Jurkat, Clone E6-1 (cell line): ENCODE results near the gene DHRS11.

Experiments used
- DNase-seq: peaks from one replicate; pipeline ENCODE4 v3.0.0-alpha.2; 2011; ENCODE audit warnings: low read depth, low spot score
- H3K4me3 ChIP-seq: 2 replicates; pipeline ENCODE4 v1.5.1; 2011; ENCODE audit warnings: mild to moderate bottlenecking, low read length, control low read depth, moderate library complexity

Gene DHRS11

DNA sequence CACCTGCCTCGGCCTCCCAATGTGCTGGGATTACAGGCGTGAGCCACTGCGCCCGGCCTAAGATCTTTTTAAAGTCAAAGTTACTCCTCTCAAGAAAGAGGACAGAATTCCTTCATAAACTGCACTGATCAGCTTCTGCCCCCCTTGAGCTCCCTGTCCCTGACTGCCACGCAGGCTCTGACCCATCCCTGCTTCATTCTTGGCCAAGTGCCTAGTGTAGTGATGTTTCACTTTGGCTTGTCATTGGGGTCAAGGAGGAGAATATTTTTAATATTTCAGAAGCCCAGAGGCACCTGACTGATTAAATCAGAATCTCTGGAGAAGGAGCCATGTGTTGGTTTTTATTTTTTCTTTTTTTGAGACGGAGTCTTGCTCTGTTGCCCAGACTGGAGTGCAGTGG lies 18.8 kb downstream of the DHRS11 start:
- H3K4me3 ChIP-seq: no peak overlapping the region
- no peak for DNase-seq

DNA sequence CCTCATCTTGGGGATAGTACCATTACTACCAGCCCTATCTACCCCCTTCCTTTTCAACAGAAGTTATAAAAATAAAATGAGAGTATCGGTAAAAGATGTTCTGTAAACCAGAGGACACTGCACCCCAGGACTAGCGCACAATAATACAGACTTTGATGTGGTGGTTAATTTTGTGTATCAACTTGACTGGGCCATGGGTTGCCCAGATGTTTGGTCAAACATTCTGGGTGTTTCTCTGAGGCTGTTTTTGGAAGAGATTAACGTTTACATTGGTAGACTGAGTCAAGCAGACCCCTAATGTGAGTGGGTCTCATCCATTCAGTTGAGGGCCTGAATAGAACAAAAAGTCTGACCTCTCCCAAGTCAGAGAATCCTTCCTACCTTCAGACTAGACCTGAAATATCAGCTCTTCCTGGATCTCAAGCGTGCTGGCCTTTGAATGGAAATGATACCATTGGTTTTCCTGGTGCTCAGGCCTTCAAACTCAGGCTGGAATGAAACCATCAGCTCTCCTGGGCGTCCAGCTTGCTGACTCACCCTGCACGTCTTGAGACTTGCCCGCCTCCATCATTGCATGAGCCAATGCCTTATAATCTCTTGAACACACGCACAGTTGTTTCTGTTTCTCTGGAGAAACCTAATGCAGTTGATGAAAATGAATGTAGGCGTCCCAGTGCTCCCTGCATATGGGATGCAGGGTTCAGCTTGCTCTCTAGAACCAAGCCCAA lies 19.8 kb downstream of the DHRS11 start:
- no peak overlapping the region for H3K4me3 ChIP-seq
- DNase-seq: no peak

DNA sequence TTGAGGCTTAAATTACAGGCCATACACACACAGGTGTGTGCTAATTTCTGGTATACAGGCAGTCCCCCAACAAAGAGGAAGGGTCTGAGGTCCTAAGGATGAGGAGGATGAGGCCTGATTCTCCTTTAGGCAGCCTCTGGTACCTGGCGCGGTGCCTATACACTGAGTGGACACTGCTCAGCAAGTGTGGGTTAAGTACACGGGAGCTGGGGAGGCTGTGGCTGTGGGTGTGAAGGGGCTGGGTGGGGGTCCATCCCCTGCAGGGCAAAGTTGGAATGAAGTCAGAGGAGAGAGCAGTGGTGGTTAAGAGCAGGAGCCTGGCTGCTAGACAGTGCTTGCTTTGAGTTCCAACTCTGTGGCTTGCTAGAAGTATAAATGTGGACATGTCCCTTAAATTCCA lies 20.6 kb downstream of the DHRS11 start:
- H3K4me3 ChIP-seq: no peak overlapping the region
- no peak for DNase-seq

DNA sequence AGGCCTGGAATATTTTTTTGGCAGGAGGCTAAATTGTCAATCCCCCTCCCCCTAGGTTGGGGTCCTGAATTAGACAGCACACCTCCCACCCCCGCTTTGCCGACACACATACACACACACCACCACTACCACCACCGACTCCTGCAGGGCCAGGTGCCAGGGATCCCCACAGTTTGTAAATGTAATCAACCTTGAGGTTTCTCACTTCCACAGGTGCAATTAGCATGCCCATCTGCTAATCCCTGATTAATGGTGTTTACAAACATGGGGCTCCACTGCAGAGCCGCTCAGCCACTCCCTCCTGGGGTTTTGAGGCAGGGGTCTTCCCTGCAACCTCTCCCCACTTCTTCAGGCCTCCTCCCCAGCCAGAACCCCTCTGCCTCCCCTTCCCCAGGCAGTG lies 21.5 kb downstream of the DHRS11 start:
- no peak overlapping the region for H3K4me3 ChIP-seq
- no peak for DNase-seq

DNA sequence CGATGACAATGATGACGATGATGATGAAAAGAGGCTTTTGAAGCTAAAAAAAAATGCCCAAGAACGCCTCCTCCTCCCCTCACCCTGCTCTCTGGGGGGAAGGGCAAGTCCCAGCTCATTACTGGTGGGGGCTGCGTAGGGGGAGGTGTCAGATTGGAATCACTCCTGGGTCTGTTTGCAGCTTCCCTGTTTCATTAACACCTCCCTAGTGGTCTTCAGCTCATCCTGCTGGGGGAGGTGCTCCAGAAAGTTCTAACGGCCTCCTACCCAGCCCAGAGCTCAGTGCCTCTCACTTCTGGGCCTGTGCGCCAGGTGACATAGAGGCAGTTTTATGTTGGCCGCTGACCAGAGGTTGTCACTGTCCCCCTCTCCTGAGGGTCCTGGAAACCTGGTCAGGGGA lies 22.4 kb downstream of the DHRS11 start:
- no peak for DNase-seq

DNA sequence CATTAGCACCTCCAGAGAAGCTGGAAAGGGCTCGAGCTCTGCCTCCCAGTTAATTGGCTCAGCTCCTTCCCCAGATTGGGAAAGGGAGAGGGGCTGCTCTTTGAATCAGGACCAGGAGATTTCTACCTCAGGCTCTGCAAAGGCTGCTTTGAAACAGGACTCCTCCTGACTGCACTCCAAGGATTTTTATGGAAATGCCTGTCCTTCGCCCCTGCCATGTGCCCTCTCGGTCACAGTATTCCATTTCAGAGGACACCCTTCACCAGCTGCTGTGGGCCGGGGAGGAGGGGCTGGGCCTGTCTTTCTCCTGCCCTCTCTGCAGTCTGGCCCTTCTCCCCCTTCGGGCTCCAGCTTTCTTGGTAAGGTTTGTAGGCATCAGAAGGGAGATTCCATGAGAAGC lies 23.3 kb downstream of the DHRS11 start:
- DNase-seq: no peak
- no peak overlapping the region for H3K4me3 ChIP-seq

More for the DNA sequence above, 22.4 kb downstream of the DHRS11 start:
- H3K4me3 ChIP-seq: no peak overlapping the region

DNA sequence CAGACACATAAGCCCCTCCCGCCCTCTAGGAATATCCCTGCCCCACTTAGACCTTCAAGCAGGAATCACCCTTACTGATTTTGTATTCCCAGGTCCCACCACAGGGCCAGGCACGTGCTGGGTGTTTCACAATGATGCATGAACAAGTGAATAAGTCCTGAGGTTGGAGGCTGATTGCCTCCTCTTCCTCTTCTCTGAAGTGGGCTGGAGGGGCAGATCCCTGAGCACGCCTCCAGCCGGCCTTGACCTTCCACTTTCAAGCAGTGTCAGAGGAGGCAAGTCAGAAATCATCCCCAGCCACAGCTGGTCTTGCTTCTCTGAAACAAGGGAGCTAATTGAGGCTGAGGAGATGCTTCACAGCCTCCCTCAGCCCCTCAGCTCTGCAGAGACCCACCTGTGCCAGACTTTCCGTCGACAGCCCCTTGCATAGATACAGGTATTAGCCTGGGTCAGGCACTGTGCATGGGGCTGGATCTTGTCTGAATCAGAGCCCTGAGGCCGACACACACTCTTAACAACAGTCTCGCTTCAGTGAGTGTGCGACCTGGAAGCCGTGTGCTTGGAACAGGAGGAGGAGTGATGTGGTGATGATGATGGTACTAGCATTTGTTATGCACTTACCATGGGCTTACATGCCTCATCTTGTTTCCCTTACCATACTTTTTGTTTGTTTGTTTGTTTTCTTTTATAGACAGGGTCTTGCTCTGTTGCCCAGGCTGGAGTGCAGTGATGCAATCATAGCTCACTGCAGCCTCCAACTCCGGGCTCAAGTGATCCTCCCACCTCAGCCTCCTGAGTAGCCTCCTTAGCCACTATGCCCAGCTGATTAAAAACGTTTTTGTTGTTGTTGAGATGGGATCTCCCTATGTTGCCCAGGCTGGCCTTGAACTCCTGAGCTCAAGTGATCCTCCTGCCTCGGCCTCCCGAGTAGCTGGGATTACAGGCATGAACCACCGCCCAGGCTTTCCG lies 24.7 kb downstream of the DHRS11 start:
- no peak for DNase-seq
- no peak overlapping the region for H3K4me3 ChIP-seq

DNA sequence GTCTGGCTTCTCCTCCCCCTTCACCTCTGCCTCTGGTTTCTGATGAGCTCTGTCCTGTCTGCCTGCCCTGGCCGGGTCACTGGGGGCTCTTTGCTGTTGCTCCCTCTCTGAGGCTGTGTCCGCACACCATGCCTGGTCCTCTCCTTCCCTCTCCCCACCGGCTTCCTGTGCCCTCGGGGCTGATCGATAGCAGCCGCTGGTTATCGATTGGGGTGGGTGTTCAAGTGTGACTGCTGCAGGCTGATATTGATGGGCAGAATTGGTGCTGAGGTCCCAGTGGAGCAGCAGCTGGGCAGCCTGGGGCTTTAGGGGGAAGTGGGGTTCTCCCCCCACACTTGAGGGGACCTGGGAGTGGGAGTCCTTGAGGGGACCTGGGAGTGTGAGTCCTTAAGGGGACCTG lies 26.1 kb downstream of the DHRS11 start:
- DNase-seq: no peak
- no peak overlapping the region for H3K4me3 ChIP-seq

DNA sequence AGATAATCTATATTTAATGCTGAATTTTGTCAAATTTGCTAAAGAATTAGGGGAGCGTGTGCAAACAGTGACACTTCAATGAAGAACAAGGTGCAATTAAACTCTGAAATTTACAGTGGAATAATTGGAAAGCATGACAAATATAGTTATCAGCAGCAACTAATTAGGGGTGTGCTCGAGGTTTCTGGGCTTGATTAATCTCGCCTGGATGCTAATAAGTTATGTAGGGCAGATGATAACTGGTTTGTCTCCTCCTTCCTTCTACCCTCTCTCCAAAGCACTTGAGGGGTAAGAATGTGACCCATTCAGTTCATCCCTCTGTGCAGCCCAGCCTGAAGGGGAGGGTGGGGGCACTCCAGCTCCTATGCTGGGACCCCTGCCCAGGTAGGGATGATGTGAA lies 31.6 kb downstream of the DHRS11 start:
- DNase-seq: no peak
- H3K4me3 ChIP-seq: no peak overlapping the region

DNA sequence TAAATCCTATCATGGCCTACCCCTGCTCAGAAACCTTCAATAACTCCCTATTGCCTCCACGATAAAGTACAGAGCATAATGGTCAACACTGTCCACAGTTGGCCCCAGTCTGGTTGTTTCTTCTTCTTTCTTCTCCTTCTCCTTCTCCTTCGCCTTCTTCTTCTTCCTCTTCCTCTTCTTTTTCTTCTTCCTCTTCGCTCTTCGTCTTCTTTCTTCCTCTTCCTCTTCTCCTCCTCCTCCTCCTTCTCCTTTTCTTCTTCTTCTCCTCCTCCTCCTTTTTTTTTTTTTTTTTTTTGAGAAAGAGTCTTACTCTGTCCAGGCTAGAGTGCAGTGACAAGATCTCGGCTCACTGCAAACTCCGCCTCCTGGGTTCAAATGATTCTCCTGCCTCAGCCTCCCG lies 33.5 kb downstream of the DHRS11 start:
- no peak overlapping the region for H3K4me3 ChIP-seq
- DNase-seq: no peak

DNA sequence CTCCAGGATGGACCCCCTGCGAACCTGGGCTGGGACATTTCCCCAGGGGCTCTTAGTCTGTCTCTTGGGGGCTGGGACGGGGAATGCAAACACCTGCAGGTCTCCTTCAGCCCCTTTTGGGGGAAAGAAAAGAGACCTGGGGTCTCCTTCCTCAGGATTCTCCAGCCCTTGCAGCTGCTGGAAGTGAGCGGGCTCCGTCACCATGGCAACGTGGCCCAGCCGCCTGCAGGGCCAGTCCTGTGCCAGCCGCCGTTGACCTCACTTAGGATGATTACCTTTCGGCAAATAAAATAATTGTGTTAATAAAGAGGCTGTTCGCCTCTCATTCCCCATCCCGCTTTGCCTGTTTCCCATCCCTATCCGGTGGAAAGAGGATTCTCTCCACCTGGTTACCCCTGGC lies 35.4 kb downstream of the DHRS11 start:
- DNase-seq: no peak

DNA sequence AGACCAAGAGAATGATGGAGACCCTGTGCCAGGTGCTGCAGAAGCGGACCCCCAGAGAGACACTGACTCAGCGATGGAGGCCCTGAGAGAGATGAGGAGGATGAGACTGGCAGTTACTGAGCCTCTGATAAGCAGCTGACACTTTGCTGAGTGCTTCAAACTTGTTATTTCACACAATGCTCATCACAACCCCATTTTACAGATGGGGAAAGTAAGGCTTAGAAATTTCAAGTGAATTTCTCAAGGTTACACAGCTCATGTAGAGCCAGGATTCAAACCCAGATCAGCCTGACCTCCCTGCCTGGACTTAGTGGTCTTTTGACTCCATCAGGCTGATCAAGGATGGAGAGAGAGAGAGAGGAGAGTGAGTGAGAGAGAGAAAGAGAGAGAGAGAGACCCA lies 36.9 kb downstream of the DHRS11 start:
- H3K4me3 ChIP-seq: no peak overlapping the region
- no peak for DNase-seq

More for the DNA sequence above, 35.4 kb downstream of the DHRS11 start:
- no peak overlapping the region for H3K4me3 ChIP-seq

DNA sequence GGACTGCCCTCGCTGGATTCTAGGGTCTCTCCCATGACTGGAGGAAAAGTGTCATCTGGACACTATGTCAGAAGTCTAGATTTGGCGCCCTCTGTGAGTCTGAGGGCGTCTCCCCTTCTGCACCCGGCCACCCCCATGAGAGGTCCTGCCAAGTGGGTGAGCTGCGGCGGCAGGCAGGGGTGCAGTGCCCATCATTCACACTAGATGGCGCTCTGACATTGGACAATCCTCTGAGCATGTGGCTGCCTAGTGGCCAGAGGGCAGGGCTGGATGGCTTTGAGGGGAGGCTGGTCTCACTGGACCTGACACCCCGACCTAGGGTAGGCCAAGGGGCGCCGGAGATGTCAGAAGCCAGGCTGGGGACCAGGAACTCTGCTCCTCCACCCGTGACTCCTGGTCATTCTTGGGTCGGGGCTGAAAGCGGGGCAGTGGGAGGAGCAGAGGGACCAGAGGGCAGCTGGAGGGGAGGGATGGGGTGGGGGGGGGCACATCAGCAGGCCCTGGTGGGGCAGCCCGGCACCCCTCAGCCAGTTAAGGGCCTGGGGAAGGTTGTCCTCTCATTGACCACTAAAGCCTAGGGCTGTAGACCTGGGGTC lies 37.7 kb downstream of the DHRS11 start:
- H3K4me3 ChIP-seq: no peak overlapping the region
- DNase-seq: peak; percentile 45

DNA sequence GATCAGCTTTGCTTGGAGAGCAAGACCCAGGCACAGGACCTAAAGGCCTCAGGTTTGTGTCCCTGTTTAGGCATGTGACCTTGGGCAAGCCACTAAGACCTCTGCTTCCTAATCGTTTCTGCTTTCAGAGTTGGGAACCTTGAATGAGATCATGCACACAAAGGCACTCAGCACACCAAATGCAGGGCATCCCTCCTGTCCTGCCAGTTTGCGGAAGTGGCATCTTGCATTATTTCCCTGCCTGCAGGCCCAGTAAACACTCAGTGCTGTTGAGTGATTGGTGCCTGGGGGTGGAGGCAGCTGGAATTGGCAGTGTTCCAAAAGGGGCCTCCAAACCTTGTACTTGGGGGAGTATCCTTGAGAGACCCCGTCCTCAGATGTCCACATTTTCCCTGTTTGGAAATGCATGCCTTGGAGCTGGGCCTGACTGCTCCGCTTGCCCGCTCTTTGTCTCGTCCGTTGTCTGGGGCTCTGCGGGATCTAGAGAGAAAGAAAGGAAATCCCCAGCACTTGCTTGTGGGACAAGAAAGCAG lies 38.4 kb downstream of the DHRS11 start:
- DNase-seq: no peak
- H3K4me3 ChIP-seq: no peak overlapping the region

DNA sequence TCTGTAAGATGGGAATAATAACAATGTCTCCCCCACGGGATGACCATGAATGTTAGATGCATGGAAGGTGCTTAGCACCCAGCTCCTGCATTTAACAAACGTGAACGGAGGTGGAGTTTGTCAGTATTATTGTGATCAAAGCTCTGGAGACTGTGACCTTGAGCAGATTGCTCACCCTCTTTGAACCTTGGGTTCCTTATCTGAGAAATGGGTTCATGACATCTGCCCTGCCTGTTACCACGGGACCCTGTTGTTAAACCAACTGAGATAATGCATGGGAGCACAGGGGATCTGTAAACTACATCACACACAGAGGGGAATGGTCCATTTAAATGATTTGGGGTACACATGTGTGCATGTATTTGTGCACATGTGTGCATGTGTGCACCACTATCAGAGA lies 39.3 kb downstream of the DHRS11 start:
- H3K4me3 ChIP-seq: no peak overlapping the region
- DNase-seq: no peak

DNA sequence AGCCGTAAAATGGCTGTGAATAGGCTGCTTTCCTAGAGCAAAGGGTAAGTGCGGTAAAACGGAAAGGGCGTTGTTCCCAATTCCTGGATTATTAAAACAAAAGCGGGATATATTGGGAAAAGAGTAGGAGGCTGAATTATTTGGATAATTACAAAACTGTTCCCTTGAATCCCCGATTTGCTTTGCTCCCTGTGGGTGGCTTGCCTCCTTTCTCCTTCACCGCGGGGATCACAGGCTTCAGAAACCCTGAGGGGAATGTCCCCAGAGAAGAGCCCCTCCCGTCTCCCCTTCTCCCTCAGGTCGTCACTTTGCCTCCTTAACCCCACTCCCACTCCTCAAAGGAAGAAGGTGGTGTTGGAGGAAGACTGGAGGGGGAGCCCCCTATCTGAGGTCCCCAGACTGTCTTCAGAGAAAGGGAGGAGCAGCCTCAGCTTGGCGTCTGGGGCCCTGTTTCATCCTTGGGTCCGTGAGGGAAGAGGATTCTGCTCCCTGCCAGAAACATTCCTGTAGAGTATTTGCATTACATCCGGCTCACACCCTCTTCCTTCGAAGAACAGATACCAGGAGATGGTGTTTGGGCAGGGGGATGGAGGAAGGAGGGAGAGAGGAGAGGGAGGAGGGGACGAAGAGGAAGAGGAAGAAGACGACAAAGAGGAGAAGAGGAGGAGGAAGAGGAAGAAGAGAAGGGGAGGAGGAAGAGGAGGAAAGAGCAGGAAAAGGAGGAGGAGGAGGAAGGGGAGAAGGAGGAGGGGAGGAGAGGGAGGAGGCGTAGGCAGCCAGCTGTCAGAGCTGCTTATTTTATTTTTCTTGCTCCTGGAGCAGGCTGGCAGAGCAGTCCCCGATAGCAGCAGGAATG lies 41.5 kb downstream of the DHRS11 start:
- no peak for DNase-seq
- H3K4me3 ChIP-seq: no peak overlapping the region

DNA sequence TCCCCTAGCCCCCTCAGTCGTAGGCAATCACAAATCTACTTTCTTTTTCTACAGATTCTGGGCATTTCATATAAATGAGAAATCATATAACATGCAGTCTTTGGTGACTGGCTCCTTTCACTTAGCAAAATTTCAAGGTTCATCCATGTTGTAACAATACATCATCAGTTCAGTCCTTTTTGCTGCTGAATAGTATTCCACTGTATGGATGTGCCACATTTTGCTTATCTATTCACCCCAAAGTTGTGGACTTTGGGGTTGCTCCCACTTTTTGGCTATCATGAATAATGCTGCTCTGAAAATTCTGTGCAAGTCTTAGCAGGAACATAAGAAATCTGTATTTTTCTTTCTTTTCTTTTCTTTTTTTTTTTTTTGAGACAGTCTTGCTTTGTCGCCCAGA lies 48.7 kb downstream of the DHRS11 start:
- no peak for DNase-seq
- no peak overlapping the region for H3K4me3 ChIP-seq

DNA sequence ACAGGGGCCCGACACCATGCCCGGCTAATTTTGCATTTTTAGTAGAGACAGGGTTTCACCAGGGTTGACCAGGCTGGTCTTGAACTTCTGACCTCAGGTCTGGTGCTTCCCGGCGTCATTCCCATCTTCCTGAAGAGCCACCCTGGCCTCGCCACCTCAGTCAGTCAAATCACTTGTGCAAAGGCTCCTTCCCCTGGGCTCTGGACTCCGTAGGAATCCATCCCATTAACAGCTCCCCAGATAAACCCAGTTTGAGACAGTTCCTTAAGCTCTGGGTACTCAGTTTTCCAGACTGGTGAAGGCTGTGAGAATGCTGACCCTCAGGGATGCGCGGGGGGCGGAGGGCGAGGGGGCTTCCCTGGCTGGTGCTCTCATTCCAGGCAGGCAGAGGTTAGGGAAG lies 49.2 kb downstream of the DHRS11 start:
- H3K4me3 ChIP-seq: no peak overlapping the region
- DNase-seq: no peak

DNA sequence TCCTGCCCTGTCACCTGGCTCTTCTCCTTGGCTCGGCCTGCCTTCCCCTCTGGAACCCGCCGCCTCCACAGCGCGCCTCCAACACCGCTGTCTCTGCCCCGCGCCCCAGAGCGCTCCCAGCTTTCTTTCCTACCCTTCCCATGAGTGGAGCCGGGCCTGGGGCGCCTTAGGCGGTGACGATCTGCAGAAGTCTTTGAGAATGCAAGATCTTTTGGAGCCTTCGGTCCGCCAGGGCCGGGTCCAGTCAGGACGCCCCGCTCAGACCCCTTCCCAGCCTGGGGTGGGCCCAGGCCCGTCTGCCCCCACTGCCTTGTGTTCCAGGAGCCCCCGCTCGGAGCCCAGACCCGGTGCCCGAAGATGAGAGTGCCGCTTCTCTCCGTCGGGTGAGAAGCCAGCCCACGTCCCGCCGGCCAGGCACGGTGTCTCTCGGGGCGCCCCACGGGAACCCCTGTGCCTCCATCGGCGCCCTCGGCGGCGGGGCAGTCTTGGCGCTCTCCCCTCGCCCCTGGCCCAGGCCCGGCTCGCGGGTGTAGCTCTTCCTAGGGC lies 49.7 kb downstream of the DHRS11 start:
- no peak for DNase-seq
- no peak overlapping the region for H3K4me3 ChIP-seq
